Stomach (tissue), 4 donors: ENCODE data around the gene LHFPL3.

Experiments
- EP300 ChIP-seq: sonication (generic); formaldehyde crosslinking; IDR thresholded peaks from one replicate; pipeline ENCODE4 v1.6.1; 2017; ENCODE audit warnings: antibody characterized with exemption
- POLR2A ChIP-seq, 4 donors: fragments of 450-650 bp; IDR thresholded peaks; one replicate each; pipeline ENCODE4 v1.6.1; 2016; ENCODE audit warnings: antibody characterized with exemption in 4 of 4, control low read depth in 2 of 4, mild to moderate bottlenecking in 1 of 4, moderate library complexity in 1 of 4
- POLR2AphosphoS5 ChIP-seq, 3 donors: sonication (generic); formaldehyde crosslinking; IDR thresholded peaks; one replicate each; pipeline ENCODE4 v1.6.1; 2016; ENCODE audit warnings: antibody characterized with exemption in 3 of 3

DNA sequence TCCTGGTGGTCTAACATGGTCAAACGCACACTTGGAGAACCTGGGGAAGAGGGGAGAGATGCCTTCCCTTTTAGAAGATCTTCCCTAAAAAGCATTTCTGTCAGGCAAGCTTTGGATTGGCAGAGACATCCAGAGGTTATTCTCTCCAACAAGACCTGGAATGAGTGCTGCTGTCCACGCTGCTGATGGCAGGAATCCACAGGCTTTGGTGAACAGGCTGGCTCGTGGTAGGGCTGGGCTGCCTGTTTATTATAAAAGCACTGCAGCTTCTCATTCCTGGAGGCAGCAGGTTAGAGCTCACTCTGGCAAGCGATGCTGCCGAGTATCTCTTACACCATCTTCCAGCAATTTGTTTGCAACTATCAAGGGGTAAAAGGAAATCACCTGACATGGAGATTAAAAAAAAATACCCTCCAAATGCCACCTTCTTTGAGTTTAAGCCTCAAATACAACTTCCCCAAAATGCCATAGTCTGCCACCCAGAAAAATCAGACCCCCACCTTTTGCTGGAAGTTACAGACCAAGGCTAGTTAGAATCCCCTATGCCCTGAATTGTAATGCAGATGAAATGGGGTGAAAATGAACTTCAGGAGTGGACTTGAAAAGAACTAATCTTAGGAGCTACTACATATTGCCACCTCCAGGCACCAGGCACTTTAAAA lies 533.5 kb downstream of the LHFPL3 start:
- TF ChIP-seq POLR2A (IDR thresholded peaks at IDR 0.05) (no peak), POLR2AphosphoS5 (IDR thresholded peaks at IDR 0.05) (no peak), EP300 (no peak)
